A673 (cell line): ENCODE measurements around the gene CDCP2.

ENCODE experiments used
- EZH2 ChIP-seq: fragments of 200-600 bp; sonication (generic); IDR thresholded peaks from 2 replicates; pipeline ENCODE4 v1.6.1; 2017; ENCODE audit warnings: borderline replicate concordance, low read depth, mild to moderate bottlenecking, mixed read lengths, antibody characterized with exemption, low read length; ENCODE audit not compliant: poor library complexity, severe bottlenecking
- TF ChIP-seq, protein P1 (sequence below): fragments of 300-800, 200-600 bp; sonication (generic); conservative IDR thresholded peaks from 2 replicates; pipeline ENCODE4 v1.5.1; 2017; ENCODE audit warnings: low read depth, mild to moderate bottlenecking, antibody characterized with exemption, low read length, moderate library complexity, mixed read lengths

GRCh38 chr1:54114001-54114400 lies 38.8 kb downstream of the CDCP2 start:
- TF ChIP-seq, protein P1, sequence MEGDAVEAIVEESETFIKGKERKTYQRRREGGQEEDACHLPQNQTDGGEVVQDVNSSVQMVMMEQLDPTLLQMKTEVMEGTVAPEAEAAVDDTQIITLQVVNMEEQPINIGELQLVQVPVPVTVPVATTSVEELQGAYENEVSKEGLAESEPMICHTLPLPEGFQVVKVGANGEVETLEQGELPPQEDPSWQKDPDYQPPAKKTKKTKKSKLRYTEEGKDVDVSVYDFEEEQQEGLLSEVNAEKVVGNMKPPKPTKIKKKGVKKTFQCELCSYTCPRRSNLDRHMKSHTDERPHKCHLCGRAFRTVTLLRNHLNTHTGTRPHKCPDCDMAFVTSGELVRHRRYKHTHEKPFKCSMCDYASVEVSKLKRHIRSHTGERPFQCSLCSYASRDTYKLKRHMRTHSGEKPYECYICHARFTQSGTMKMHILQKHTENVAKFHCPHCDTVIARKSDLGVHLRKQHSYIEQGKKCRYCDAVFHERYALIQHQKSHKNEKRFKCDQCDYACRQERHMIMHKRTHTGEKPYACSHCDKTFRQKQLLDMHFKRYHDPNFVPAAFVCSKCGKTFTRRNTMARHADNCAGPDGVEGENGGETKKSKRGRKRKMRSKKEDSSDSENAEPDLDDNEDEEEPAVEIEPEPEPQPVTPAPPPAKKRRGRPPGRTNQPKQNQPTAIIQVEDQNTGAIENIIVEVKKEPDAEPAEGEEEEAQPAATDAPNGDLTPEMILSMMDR = no peak
- no peak for TF ChIP-seq EZH2
